ENCODE data around the gene DHRS7B.
"Not testable (repeated sequence)": the region's sequence is repeated elsewhere in the genome, so short reads cannot be mapped to it uniquely, and the experiment has no call there.

Gene DHRS7B

DNA sequence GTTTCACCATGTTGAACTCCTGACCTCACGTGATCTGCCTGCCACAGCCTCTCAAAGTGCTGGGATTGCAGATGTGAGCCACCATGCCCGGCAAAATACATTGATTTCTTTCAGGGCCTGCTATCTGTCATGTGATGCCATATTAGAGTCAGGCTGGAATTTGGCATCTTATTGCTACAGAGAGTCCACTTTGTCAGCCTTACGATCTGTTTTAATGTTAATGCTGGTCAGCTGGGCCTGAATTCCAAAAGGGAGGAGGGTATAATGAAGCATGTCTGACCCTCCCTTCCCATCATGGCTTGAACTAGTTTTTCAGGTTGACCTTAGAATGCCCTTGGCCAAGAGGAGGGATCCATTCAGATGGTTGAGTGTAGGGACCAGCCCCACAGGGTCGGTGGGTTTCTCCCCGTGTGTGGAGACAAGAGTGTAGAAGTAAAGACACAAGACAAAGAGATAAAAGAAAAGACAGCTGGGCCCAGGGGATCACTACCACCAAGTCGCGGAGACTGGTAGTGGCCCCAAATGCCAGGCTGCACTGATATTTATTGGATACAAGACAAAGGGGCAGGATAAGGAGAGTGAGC, 19.6 kb upstream of the DHRS7B start:
- not testable (repeated sequence) for DNase-seq (ENCODE audit: low spot score)

DNA sequence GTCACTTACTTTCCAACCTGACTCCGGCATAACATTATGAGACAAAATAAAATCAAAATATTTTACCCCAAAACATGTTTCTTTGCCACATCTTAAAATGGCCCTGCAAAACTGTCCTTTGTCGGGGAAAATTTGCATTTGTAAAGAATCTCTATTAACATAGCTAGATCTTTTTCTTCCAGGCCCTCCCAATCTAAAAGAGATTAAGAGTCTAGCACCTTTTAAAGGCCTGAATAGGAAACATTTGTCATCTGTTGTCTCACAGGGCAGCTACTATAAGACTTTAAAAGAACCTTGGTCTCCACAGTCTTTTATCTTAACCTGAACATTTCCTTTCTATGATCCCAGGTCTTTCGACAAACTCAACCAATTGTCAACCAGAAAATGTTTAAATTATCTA, 18.1 kb upstream of the DHRS7B start:
- FAIRE-seq (no peak), DNase-seq (ENCODE audit: low spot score) (no peak)

More for the DNA sequence above, 19.6 kb upstream of the DHRS7B start:
- not testable (repeated sequence) for FAIRE-seq

DNA sequence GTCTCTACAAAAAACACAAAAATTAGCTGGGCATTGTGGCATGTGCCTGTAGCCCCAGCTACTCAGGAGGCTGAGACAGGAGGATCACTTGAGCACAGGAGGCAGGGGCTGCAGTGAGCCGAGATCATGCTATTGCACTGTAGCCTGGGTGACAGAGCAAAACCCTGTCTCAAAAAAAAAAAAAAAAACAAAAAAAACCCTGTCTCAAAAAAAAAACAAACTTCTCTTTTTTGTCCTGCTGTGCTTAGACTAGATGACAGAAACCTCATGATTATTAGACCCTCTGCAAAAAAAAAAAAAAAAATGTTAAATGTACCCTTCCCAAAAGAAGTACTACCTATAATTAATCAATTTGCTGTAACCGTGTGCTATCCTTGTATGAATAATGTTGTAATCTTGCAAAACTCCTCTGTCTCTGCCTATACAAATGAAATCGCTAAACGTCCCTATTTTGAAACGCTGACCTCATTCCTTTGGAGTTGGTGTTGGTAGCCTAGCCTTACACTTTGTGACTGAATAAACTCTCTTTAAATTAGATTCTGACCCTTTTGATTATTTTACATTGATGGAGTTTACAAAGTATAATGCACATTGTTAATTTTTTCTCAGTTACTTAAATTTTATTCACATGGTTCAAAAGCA, 13.6 kb upstream of the DHRS7B start:
- DNase-seq (ENCODE audit: low spot score): no peak
- FAIRE-seq: no peak

DNA sequence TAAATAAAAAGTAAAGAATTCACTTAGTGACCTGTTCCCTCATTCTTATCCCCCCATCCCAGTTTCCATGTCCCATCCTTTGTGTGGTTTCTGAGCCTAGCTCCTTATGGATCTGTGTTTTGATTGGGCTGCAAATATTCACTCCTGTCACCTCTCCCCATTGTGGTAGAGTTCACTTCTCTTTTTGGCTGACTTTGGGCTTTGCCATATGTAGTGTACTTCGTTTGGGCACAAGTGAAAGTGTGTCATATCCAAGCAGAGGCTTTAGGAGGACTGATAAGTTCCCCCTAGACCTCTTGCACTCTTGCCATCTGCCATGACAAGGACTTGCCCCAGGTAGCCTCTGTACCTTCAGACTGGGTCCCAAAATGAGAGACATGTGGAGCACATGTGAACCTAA, 13.0 kb upstream of the DHRS7B start:
- no peak for DNase-seq (ENCODE audit: low spot score)
- no peak for FAIRE-seq

DNA sequence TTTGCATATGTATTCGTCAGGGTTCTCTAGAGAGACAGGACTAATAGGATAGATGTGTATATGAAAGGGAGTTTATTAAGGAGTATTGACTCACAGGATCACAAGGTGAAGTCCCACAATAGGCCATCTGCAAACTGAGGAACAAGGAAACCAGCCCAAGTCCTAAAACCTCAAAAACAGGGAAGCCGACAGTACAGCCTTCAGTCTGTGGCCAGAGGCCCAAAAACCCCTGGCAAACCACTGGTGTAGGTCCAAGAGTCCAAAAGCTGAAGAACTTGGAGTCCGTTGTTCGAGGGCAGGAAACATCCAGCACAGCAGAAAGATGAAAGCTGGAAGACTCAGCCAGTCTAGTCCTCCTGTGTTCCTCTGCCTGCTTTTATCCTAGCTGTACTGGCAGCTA, 12.0 kb upstream of the DHRS7B start:
- DNase-seq (ENCODE audit: low spot score); FAIRE-seq: not testable (repeated sequence)

DNA sequence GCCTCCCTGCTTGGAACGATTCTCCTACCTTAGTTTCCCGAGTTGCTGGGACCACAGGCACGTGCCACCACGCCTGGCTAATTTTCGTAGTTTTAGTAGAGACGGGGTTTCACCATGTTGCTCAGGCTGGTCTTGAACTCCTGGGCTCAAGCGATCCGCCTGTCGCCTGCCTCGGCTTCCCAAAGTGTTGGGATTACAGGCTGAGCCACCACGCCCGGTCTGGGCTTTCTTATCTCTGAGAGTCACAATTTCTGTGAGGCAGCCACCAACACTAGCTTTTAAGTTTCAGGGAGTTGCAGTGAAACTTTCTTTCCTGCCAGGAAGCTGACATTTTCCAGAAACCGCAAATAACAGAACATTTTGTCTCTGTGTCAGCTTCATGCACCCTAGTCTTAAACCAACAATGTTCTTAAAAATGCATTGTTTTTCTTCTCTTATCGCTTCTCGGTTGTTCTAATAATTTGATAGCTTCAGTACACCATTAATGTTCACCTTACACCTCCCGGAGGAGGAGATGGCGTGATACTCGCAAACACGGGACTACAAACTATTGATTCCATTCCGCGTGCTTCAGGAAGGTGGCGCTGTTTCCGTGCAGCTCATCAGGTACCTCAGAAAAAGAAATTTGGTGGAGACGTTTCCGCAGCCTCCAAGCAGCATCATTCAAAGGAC, 7.4 kb upstream of the DHRS7B start:
- FAIRE-seq: no peak
- peak; percentile 43 for DNase-seq (ENCODE audit: low spot score)

DNA sequence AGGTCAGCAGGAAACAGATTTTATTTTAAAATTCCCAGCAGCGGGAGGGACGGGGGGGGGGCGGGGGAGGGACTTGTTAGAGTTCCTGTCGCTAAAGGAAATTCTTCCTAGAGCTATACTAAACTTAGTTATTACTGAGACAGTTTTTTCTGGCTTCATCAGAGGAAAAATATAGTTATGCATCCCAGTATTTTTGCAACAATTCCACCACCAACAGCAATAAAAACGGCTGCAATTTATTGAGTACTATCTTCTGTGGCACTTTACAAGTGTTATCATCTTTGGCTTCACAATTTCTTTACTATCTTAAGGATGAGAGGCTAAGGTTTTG, 6.9 kb upstream of the DHRS7B start:
- FAIRE-seq (no peak), DNase-seq (ENCODE audit: low spot score) (no peak)

DNA sequence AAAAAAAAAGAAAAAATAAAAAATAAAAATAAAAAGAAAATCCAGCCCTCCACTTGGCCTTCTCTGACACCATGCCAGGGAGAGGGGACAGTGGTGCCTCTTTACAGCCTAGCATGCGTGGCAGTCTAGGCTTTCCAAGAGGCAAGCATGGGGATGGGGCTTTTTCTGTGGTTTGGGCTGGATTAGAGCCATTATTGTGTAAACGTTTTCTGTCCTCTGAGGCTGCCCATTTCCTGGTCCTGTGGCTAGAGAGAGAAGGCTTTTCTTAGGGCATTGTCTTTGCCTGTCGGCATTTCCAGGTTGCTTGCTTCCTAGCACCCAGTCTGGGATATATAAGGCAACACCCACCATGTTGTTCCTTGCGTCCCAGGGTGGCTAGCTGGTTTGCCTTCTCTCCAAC, 2.7 kb upstream of the DHRS7B start:
- FAIRE-seq (no peak), DNase-seq (ENCODE audit: low spot score) (no peak)

DNA sequence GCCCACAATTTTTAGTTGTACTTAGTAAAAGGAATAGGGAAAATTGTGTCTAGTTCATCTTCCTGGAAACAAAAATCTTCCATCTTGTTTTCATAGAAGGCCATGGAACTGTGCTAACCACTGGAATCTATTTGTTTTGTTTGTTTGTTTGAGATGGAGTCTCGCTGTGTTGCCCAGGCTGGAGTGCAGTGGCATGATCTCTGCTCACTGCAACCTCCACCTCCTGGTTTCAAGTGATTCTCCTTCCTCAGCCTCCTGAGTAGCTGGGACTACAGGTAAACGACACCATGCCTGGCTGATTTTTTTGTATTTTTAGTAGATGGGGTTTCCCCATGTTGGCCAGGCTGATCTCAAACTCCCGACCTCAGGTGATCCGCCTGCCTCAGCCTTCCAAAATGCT, 2.2 kb upstream of the DHRS7B start:
- DNase-seq (ENCODE audit: low spot score); FAIRE-seq: not testable (repeated sequence)

DNA sequence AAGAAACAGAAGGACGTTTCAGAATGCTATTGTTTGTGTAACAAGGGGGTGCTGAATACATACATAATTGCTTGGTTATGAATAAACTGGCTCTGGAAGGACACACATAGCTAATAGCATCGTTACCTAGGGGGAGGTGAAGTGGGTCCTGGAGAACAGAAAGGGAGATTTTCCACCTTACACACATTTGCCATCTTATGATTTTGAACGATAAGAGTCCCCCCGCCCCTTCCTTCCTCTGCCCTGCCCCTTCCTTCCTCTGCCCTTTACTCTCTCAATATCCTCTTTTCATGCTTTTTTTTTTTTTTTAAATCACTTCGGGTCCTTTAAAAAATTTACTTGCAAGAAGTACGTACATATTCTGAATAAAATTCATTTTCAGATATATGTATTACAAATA, 902 bp upstream of the DHRS7B start:
- FAIRE-seq (no peak), DNase-seq (ENCODE audit: low spot score) (no peak)

DNA sequence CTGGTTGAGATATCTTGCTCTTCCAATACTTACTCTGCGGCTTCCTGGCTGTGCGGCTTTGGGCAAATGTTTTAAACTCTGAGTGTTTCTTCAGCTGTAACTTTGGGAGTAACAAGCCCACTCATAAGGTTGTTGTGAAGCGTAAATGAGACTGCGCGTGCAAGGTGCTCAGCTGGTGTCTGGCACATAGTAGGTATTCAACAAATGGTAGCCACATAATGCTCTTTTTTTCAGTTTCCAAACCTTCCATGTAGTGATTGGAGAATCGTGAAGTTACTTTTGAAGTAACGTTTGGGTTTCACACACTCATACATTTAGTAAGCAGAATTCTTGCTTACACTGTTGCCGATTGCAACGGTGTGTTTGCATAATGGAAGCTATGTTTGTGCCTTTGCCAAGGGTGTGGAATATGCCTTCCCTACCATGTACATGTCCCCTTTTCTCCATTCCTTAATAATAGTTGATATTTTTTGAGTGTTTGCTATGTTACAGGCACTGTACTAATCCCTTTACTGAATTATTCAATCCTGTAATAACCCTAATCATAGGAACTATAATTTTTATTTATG, 829 bp downstream of the DHRS7B start:
- DNase-seq (ENCODE audit: low spot score) (no peak), FAIRE-seq (no peak)

DNA sequence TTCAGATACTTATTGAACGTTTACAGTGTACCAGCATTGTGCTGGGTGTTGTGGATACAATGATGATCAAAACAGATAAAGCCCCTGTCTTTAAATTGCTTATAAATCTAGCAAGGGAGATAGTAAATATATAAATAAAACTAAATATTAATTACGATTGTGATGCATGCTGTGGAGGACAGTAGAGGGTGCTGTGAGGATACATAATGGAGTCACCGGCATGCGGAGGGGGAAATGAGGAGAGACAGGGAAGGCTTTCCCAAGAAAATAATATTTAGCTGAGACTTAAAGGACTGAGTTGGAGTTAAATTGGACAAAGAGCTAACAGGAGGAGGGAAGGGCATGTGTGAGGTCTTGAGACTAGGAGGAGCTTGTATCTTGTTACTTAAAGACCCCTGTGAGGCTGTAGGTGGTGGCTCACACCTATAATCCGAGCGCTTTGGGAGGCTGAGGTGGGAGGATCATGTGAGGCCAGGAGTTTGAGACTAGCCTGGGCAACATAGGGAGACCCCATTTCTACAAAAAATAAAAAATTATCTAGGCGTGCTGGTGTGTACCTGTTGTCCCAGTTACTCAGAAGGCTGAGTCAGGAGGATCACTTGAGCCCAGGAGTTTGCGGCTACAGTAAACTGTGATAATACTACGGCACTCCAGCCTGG, 2.4 kb downstream of the DHRS7B start:
- FAIRE-seq (no peak), DNase-seq (ENCODE audit: low spot score) (no peak)

DNA sequence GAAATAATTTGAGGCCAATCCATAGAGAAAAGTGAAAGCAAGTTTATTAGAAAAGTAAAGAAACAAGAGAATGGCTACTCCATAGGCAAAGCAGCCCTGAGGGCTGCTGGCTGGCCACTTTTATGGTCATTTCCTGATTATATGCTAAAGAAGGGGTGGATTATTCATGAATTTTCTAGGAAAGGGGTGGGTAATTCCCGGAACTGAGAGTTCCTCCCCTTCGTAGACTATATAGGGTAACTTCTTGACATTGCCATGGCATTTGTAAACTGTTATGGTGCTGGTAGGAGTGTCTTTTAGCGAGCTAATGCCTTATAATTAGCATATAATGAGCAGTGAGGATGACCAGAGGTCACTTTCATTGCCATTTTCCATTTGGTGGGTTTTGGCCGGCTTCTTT, 4.4 kb downstream of the DHRS7B start:
- no peak for FAIRE-seq
- DNase-seq (ENCODE audit: low spot score): no peak

DNA sequence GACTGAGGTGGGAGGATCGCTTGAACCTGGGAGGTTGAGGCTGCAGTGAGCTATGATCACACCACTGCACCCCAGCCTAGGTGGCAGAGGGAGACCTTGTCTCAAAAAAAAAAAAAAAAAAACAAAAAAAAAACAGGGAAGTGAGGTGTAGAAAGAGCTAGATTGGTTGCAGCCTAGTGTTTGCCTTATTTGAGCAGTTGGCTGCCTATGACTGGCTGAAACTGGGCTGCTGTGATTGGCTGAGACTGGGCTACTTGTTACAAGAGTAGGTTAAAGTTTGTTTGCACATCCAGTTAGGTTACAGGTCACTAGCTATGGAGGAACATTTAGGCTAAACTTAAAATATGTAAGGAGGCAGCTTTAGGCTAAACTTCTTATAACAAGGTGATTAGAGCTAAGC, 5.7 kb downstream of the DHRS7B start:
- no peak for DNase-seq (ENCODE audit: low spot score)
- no peak for FAIRE-seq

DNA sequence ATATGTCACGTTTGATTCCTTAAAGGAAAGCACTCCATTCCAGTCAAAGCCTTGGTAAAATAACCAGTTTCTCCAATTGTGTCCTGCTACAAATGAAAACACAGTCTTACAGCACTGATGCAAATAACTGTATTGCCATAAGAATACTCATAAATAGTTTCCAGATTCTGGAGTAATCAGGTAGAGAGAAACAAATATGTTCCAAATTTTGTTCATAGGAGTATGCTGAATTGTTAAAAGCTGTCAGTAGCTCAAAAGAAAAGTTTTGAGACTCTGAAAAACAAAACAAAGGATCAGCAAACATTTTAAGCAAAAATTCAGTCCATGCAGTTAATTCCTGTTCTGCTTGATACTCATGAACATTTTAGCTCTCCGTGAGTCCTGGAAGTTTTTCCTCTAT, 7.8 kb downstream of the DHRS7B start:
- FAIRE-seq (no peak), DNase-seq (ENCODE audit: low spot score) (no peak)

DNA sequence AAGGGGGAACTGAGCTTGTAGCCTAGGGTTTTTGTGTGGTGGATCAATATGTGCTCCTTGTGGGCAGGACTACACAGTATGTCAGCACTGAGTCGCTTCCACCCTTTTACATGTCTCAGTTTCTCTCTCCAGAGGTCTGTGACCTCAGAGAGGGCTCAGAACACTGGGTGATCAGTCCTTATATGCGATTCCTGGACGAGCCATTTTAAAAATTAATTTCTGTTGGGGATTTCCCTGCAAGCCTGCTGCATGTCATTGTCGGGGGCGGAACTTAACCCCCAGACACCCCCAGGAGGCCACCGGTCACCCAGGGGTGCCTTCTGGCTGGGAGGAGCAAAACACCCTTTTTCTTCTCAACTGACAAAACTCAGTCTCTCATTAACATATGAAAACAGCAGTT, 14.1 kb downstream of the DHRS7B start:
- no peak for FAIRE-seq
- no peak for DNase-seq (ENCODE audit: low spot score)

DNA sequence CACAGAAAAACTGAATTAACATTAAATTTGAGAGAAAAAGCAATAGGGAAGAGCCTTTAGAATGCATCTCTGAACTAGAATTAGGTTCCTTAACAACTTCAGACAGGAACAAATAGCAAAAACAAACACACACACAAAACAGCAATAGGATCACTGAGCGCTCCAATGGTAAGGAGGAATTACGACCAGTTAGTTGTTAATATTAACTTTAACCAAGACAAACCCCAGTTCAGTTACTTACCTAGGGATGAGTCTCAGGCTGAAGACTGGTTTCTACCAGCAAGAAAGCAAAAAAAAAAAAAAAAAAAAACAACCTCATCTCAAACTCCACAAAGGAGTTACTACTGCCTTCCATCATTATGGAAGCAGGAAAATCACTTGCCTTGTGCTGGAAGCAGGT, 14.6 kb downstream of the DHRS7B start:
- no peak for FAIRE-seq
- no peak for DNase-seq (ENCODE audit: low spot score)

DNA sequence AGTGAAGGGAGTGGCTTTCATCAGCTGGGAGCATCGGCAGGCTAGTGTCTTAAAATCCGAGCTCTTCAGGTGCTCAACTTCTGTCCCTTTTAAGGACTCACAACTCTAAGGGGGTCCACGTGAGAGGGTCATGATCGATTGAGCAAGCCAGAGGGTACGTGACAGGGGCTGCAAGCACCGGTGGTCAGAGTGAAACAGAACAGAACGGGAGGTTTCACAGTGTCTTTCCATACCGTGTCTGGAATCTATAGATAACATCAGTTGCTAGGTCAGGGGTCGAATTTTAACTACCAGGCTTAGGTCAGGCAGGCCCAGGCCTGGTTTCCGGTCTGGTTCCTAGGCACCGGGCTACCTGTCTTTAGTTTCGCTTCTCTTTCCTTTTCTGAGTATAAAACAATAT, 15.3 kb downstream of the DHRS7B start:
- not testable (repeated sequence) for FAIRE-seq; DNase-seq (ENCODE audit: low spot score)

DNA sequence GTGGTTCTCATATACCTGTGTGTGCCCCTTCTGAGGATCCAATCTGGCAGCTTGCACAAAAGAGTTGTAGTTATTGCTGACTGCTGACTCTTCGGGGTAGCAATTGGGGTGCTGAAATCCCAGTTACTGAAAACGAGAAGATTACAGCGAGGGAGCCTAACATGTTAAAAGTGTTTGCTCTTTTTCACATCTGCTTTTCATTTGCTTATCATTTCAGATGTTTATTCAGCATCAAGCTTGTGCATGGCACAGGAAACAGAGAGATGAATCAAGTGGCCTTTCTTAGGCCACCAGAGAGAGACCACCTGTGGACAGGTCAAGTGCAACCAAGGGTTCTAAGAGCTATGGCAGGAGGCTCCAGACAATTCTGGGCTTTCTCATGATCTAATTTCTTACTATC, 16.9 kb downstream of the DHRS7B start:
- FAIRE-seq (no peak), DNase-seq (ENCODE audit: low spot score) (no peak)

DNA sequence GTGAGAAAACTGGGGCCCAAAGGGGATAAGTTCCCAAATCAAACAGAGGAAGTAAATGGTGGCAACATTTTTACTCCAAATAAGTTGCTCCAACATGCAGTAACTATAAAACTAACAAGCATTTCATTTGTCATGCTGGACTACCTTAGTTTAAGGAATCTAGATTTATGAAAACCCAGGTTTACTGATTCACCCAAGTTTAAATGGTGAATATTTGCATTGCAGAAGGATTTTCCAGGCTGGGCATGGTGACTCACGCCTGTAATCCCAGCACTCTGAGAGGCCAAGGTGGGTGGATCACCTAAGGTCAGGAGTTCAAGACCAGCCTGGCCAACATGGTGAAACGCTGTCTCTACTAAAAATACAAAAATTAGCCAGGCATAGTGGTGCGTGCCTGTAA, 17.5 kb downstream of the DHRS7B start:
- not testable (repeated sequence) for DNase-seq (ENCODE audit: low spot score); FAIRE-seq

DNA sequence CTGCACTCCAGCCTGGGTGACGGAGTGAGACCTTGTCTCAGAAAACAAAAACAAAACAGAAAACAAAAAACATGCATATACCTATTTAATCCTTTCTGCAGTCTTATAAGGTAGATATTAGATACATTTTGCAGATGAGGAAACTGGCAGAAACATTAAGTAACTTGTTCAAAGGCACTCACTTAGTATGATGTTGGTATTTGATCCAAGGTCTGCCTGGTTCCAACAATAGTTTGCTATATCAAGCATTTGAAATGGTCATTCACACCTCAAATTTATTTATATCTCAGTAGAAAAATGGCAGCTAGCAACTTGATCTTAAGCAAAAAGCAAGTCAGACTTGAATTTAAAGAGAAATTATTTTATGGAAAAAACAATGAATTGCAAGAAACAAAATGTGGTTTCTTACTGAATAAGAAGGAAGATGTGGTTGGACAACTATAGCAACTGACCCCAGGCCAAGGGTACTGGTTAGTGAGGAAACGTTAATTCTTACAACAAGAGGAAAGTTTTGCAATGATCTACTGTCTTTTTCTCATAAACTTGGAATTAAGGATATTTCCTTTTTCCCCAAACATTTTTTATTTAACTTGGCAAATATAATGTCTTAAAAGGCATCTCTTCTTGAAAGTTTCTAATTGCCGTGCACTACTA, 19.7 kb downstream of the DHRS7B start:
- DNase-seq (ENCODE audit: low spot score) (no peak), FAIRE-seq (no peak)

DNA sequence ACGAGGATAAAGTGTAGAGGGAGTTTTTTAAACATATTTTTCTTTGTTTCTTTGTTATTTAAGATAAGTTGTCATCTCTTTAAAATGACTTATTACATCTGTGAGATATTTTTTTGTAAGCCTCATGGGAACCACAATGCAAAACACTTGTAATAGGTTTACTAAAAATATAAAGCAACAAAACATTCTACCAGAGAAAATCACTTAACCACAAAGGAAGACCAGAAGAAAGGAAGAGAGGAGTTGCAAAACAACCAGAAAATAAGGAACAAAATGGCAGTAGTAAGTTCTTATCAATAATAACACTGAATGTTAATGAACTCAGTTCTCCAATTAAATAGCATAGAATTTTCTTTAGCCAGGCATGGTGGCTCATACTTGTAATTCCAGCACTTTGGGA, 22.9 kb downstream of the DHRS7B start:
- FAIRE-seq: no peak
- DNase-seq (ENCODE audit: low spot score): no peak
